HG02943 (cell line): ENCODE data around the gene RAB13.

Experiments
- ATAC-seq: cut with Tn5 transposase; IDR thresholded peaks from one replicate; pipeline ENCODE4 v1.9.1; 2021; ENCODE audit warnings: mild to moderate bottlenecking, low read depth, moderate library complexity; ENCODE audit not compliant: unreplicated experiment

Gene RAB13

GRCh38 chr1:153957744-153958110 lies 28.4 kb downstream of the RAB13 start:
- ATAC-seq: peak; percentile 8

GRCh38 chr1:153956997-153957715 lies 29.0 kb downstream of the RAB13 start:
- no peak for ATAC-seq

GRCh38 chr1:153954826-153955225 lies 31.3 kb downstream of the RAB13 start:
- no peak for ATAC-seq

- ATAC-seq: no peak
Measured at GRCh38 chr1:153953859-153954365, 32.2 kb downstream of the RAB13 start.

- no peak for ATAC-seq
Measured at GRCh38 chr1:153951801-153952200, 34.3 kb downstream of the RAB13 start.

GRCh38 chr1:153951183-153951582 lies 35.0 kb downstream of the RAB13 start:
- no peak for ATAC-seq

GRCh38 chr1:153946622-153947241 lies 39.4 kb downstream of the RAB13 start, which contains the start of gene DENND4B:
Gene DENND4B, minus strand, starts transcription at chr1:153946718. Its CDS starts 2,344 bp downstream, at chr1:153944374.
- peak; percentile 63 for ATAC-seq

- peak; percentile 64 for ATAC-seq
Measured at GRCh38 chr1:153945795-153946621, 40.1 kb downstream of the RAB13 start.

GRCh38 chr1:153945131-153945794 lies 40.9 kb downstream of the RAB13 start:
- no peak for ATAC-seq

GRCh38 chr1:153944827-153945117 lies 41.4 kb downstream of the RAB13 start:
- ATAC-seq: no peak

GRCh38 chr1:153944005-153944826 lies 41.9 kb downstream of the RAB13 start:
- no peak for ATAC-seq

GRCh38 chr1:153942766-153943549 lies 43.2 kb downstream of the RAB13 start:
- ATAC-seq: no peak

- no peak for ATAC-seq
Measured at GRCh38 chr1:153941826-153942725, 44.1 kb downstream of the RAB13 start.

GRCh38 chr1:153940756-153941155 lies 45.4 kb downstream of the RAB13 start:
- no peak for ATAC-seq

- ATAC-seq: no peak
Measured at GRCh38 chr1:153939476-153939875, 46.7 kb downstream of the RAB13 start.

- no peak for ATAC-seq
Measured at GRCh38 chr1:153938996-153939395, 47.1 kb downstream of the RAB13 start.

GRCh38 chr1:153937331-153937730 lies 48.8 kb downstream of the RAB13 start:
- ATAC-seq: no peak
